KG1 (cell line): ENCODE data around the gene COPS8.

Experiments used
- DNase-seq: peaks from one replicate; lab custom pipeline; 2025; lab: John Stamatoyannopoulos, UW

COPS8 gene

GRCh38 chr2:237101118-237101979, 15.7 kb downstream of the COPS8 start:
- DNase-seq, result no peak

GRCh38 chr2:237102428-237102827, 16.7 kb downstream of the COPS8 start:
- DNase-seq, result no peak

- no peak for DNase-seq
Observed at GRCh38 chr2:237109421-237109934, 23.8 kb downstream of the COPS8 start.

GRCh38 chr2:237113026-237113795, 27.5 kb downstream of the COPS8 start:
- no peak for DNase-seq

GRCh38 chr2:237115870-237116269, 30.2 kb downstream of the COPS8 start:
- no peak for DNase-seq

GRCh38 chr2:237116431-237116830, 30.7 kb downstream of the COPS8 start:
- DNase-seq, result no peak

- DNase-seq, result no peak
Observed at GRCh38 chr2:237118025-237118424, 32.3 kb downstream of the COPS8 start.

- no peak for DNase-seq
Observed at GRCh38 chr2:237118561-237119155, 33.0 kb downstream of the COPS8 start.

- DNase-seq, result no peak
Observed at GRCh38 chr2:237120916-237121315, 35.2 kb downstream of the COPS8 start.

- no peak for DNase-seq
Observed at GRCh38 chr2:237121321-237121720, 35.6 kb downstream of the COPS8 start.

GRCh38 chr2:237122214-237122666, 36.6 kb downstream of the COPS8 start:
- DNase-seq, result no peak

- DNase-seq, result no peak
Observed at GRCh38 chr2:237124820-237125219, 39.1 kb downstream of the COPS8 start.

GRCh38 chr2:237125967-237126366, 40.3 kb downstream of the COPS8 start:
- DNase-seq, result no peak

- no peak for DNase-seq
Observed at GRCh38 chr2:237126519-237127174, 41.0 kb downstream of the COPS8 start.

GRCh38 chr2:237128026-237128703, 42.5 kb downstream of the COPS8 start:
- DNase-seq, result no peak

GRCh38 chr2:237128845-237129592, 43.3 kb downstream of the COPS8 start:
- DNase-seq, result no peak

GRCh38 chr2:237129625-237130263, 44.1 kb downstream of the COPS8 start:
- DNase-seq, result no peak

GRCh38 chr2:237130562-237131421, 45.1 kb downstream of the COPS8 start:
- DNase-seq, result no peak
